HepG2 (cell line): Measurements from ENCODE around the gene C11orf54. TPM values are rescaled to one million over a fixed set of nuclear protein-coding genes. Genes with fewer than 3 reads are reported as not detected.

Experiments
- ATF6 ChIP-seq: sonication (generic); formaldehyde crosslinking; conservative IDR thresholded peaks from 2 replicates; pipeline ENCODE4 v1.4.0; 2020; ENCODE audit warnings: missing genetic modification reagents
- ATF7 ChIP-seq, 2 experiments: fragments of 450-650 bp in 1 of 2; sonication (generic) in 1 of 2; formaldehyde crosslinking in 1 of 2; IDR thresholded peaks; 2 replicates each; pipeline versions ENCODE4 v1.4.0 to v1.6.1; 2016 to 2020; ENCODE audit warnings: antibody characterized with exemption in 1 of 2, mild to moderate bottlenecking in 1 of 2, missing genetic modification reagents in 1 of 2
- CBFB ChIP-seq: sonication (generic); formaldehyde crosslinking; IDR thresholded peaks from 2 replicates; pipeline ENCODE4 v1.4.0; 2020; ENCODE audit warnings: missing genetic modification reagents
- CENPX ChIP-seq: sonication (generic); formaldehyde crosslinking; IDR thresholded peaks from 2 replicates; pipeline ENCODE4 v1.9.0; 2021; ENCODE audit warnings: mild to moderate bottlenecking, missing genetic modification reagents, moderate library complexity
- DMAP1 ChIP-seq: IDR thresholded peaks from 2 replicates; pipeline ENCODE4 v1.6.1; 2016
- EEA1 ChIP-seq: sonication (generic); formaldehyde crosslinking; IDR thresholded peaks from 2 replicates; pipeline ENCODE4 v1.5.1; 2020; ENCODE audit warnings: mild to moderate bottlenecking, missing genetic modification reagents, borderline replicate concordance
- ERF ChIP-seq: IDR thresholded peaks from 2 replicates; pipeline ENCODE4 v1.6.1; 2018; ENCODE audit warnings: missing biosample characterization, missing genetic modification reagents
- FOXA3 ChIP-seq: IDR thresholded peaks from 2 replicates; pipeline ENCODE4 v1.6.1; 2016; ENCODE audit warnings: missing genetic modification reagents, missing compliant biosample characterization
- FOXC1 ChIP-seq: sonication (generic); formaldehyde crosslinking; IDR thresholded peaks from 2 replicates; pipeline ENCODE4 v1.8.0; 2022; ENCODE audit warnings: mild to moderate bottlenecking, missing genetic modification reagents, borderline replicate concordance
- MAX ChIP-seq: IDR thresholded peaks from 2 replicates; pipeline ENCODE4 v1.6.1; 2012; ENCODE audit warnings: inconsistent platforms
- MTF2 ChIP-seq: sonication (generic); formaldehyde crosslinking; IDR thresholded peaks from 2 replicates; pipeline ENCODE4 v1.5.0; 2020; ENCODE audit warnings: missing genetic modification reagents, borderline replicate concordance
- NFE2 ChIP-seq: sonication (generic); formaldehyde crosslinking; IDR thresholded peaks from 2 replicates; pipeline ENCODE4 v1.4.0; 2020; ENCODE audit warnings: missing genetic modification reagents
- NKX3-1 ChIP-seq: sonication (generic); formaldehyde crosslinking; IDR thresholded peaks from 2 replicates; pipeline ENCODE4 v1.5.0; 2020; ENCODE audit warnings: missing genetic modification reagents
- PHF5A ChIP-seq: IDR thresholded peaks from one replicate; pipeline ENCODE4 v1.6.1; 2018; ENCODE audit warnings: low read depth, missing genetic modification reagents; ENCODE audit not compliant: unreplicated experiment
- RBM39 ChIP-seq: fragments of 200-400 bp; formaldehyde crosslinking; IDR thresholded peaks from one replicate; pipeline ENCODE4 v1.6.1; 2018; ENCODE audit warnings: antibody characterized with exemption, mild to moderate bottlenecking, low read depth, low read length; ENCODE audit not compliant: poor library complexity, severe bottlenecking
- ZBTB8A ChIP-seq: sonication (generic); formaldehyde crosslinking; IDR thresholded peaks from 2 replicates; pipeline ENCODE4 v1.4.0; 2020; ENCODE audit warnings: mild to moderate bottlenecking, low read depth, missing genetic modification reagents, borderline replicate concordance
- ZNF121 ChIP-seq: sonication (generic); formaldehyde crosslinking; IDR thresholded peaks from 2 replicates; pipeline ENCODE4 v1.5.0; 2020; ENCODE audit warnings: mild to moderate bottlenecking, missing genetic modification reagents
- ZNF224 ChIP-seq: sonication (generic); formaldehyde crosslinking; IDR thresholded peaks from 2 replicates; pipeline ENCODE4 v1.5.0; 2020; ENCODE audit warnings: mild to moderate bottlenecking, missing genetic modification reagents
- ZNF432 ChIP-seq: sonication (generic); formaldehyde crosslinking; IDR thresholded peaks from 2 replicates; pipeline ENCODE4 v1.5.0; 2020; ENCODE audit warnings: missing genetic modification reagents, mild to moderate bottlenecking, borderline replicate concordance
- ZNF570 ChIP-seq: sonication (generic); formaldehyde crosslinking; IDR thresholded peaks from 2 replicates; pipeline ENCODE4 v1.4.0; 2020; ENCODE audit warnings: mild to moderate bottlenecking, missing genetic modification reagents, borderline replicate concordance
- ZNF607 ChIP-seq: sonication (generic); formaldehyde crosslinking; IDR thresholded peaks from 2 replicates; pipeline ENCODE4 v1.5.1; 2020; ENCODE audit warnings: missing genetic modification reagents, mild to moderate bottlenecking, borderline replicate concordance
- ZNF619 ChIP-seq: sonication (generic); formaldehyde crosslinking; IDR thresholded peaks from 2 replicates; pipeline ENCODE4 v1.4.0; 2020; ENCODE audit warnings: mild to moderate bottlenecking, missing genetic modification reagents
- ZNF766 ChIP-seq: sonication (generic); formaldehyde crosslinking; IDR thresholded peaks from 2 replicates; pipeline ENCODE4 v1.5.0; 2020; ENCODE audit warnings: missing genetic modification reagents, borderline replicate concordance
- ZNF800 ChIP-seq: sonication (generic); formaldehyde crosslinking; IDR thresholded peaks from 2 replicates; pipeline ENCODE4 v1.4.0; 2020; ENCODE audit warnings: missing genetic modification reagents
- ZSCAN9 ChIP-seq: IDR thresholded peaks from 2 replicates; pipeline ENCODE4 v1.6.1; 2016; ENCODE audit warnings: borderline replicate concordance
- polyA plus RNA-seq, 8 experiments: library from polyadenylated mRNA; depleted of rRNA in 3 of 8; stranded (reverse) in 7 of 8; unstranded in 1 of 8; fragments of >200 nt; fragmentation: Illumina TruSeq in 4 of 8; extraction: Trizol in 4 of 8; gene quantifications; 2 replicates each; pipeline versions ENCODE4 v1.2.1 to v1.2.3, GENCODE V29; 2011 to 2016; ENCODE audit warnings: low read depth in 4 of 8, missing spikeins in 1 of 8, mixed read lengths in 1 of 8; ENCODE audit not compliant: insufficient read depth in 1 of 8
- total RNA-seq, 5 experiments: library from RNA; depleted of rRNA; stranded (reverse); fragments of >200 nt; fragmentation: Illumina TruSeq; extraction: Trizol; gene quantifications; 2 replicates each; pipeline ENCODE4 v1.2.3, GENCODE V29; 2016; ENCODE audit warnings: low read depth in 1 of 5
- TF ChIP-seq, protein P1 (sequence below): sonication (generic); formaldehyde crosslinking; IDR thresholded peaks from 2 replicates; pipeline ENCODE4 v1.9.0; 2021; ENCODE audit warnings: missing genetic modification reagents, borderline replicate concordance
- TF ChIP-seq, protein P2 (sequence below): sonication (generic); formaldehyde crosslinking; IDR thresholded peaks from 2 replicates; pipeline ENCODE4 v1.5.0; 2020; ENCODE audit warnings: mild to moderate bottlenecking, low read depth, missing genetic modification reagents, borderline replicate concordance

Gene C11orf54
- total and polyA plus RNA-seq, 2 of the 13 experiments (the other 11 are each of a cell fraction or from before 2014, with no cell fraction given), result 42.7 to 50.1 TPM

GRCh38 chr11:93773045-93773477 lies 31.6 kb downstream of the C11orf54 start (continued):
- no peak for TF ChIP-seq ZNF224
- TF ChIP-seq ZNF570 (CRISPR knock-in tag), result no peak
- TF ChIP-seq ZNF619 (CRISPR knock-in tag), result no peak
- TF ChIP-seq CENPX (CRISPR knock-in tag), result no peak
- no peak for TF ChIP-seq NFE2 (CRISPR knock-in tag)
- peak; percentile 56; the same call in 1 of the 2 replicates for TF ChIP-seq MAX
- TF ChIP-seq RBM39, result no peak
- TF ChIP-seq ZNF121 (CRISPR knock-in tag), result peak; percentile 58; the same call in 1 of the 2 replicates
- TF ChIP-seq ZNF800 (CRISPR knock-in tag), result no peak
- TF ChIP-seq CBFB, result no peak
- peak; percentile 75; the same call in 1 of the 2 replicates for TF ChIP-seq ZNF607 (CRISPR knock-in tag)
- TF ChIP-seq FOXC1 (CRISPR knock-in tag), result no peak; the same call in 1 of the 2 replicates
- TF ChIP-seq PHF5A (CRISPR knock-in tag), result no peak
- peak; percentile 59 for TF ChIP-seq FOXA3 (CRISPR knock-in tag)
- no peak for TF ChIP-seq DMAP1
- TF ChIP-seq EEA1, result no peak
- TF ChIP-seq ZNF766, result peak; percentile 47; the same call in 1 of the 2 replicates
- no peak for TF ChIP-seq ZNF432 (CRISPR knock-in tag)
- no peak for TF ChIP-seq MTF2 (CRISPR knock-in tag)
- TF ChIP-seq, protein P1, sequence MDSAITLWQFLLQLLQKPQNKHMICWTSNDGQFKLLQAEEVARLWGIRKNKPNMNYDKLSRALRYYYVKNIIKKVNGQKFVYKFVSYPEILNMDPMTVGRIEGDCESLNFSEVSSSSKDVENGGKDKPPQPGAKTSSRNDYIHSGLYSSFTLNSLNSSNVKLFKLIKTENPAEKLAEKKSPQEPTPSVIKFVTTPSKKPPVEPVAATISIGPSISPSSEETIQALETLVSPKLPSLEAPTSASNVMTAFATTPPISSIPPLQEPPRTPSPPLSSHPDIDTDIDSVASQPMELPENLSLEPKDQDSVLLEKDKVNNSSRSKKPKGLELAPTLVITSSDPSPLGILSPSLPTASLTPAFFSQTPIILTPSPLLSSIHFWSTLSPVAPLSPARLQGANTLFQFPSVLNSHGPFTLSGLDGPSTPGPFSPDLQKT (CRISPR knock-in tag), result no peak
- 0 out of 2 replicates have a peak, but pooled peaks have one; percentile 64 for TF ChIP-seq ATF6 (CRISPR knock-in tag)
- peak; percentile 96 for TF ChIP-seq ZSCAN9 (CRISPR knock-in tag)
- peak; percentile 87 for TF ChIP-seq ERF
- TF ChIP-seq, protein P2, sequence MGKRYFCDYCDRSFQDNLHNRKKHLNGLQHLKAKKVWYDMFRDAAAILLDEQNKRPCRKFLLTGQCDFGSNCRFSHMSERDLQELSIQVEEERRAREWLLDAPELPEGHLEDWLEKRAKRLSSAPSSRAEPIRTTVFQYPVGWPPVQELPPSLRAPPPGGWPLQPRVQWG (CRISPR knock-in tag), result no peak
- no peak for TF ChIP-seq NKX3-1 (CRISPR knock-in tag)
- no peak for TF ChIP-seq ZBTB8A
- TF ChIP-seq ATF7 (IDR thresholded peaks at IDR 0.05), result no peak
- TF ChIP-seq ATF7 (CRISPR knock-in tag; IDR thresholded peaks at IDR 0.05), result 0 out of 2 replicates have a peak, but pooled peaks have one; percentile 51
